ENCODE data around the gene ABHD4. TPM values are rescaled to one million over a fixed set of nuclear protein-coding genes. Genes with fewer than 3 reads are reported as not detected.

Gene ABHD4
- total and polyA plus RNA-seq, 4 donors: 20.3 to 47.4 (median 43.2) TPM

GRCh38 chr14:22593189-22593588 is 4.9 kb upstream of the ABHD4 start:
- WGBS, 2 donors: 52 to 54% methylated on average over 3 of the region's 3 CpGs
- Histone ChIP-seq H3K4me3 (ENCODE audit: low read length in 2 of 2) (no peak overlapping the region), H3K27ac (ENCODE audit: low read depth in 1 of 2, low read length in 2 of 2) (no peak overlapping the region), H3K36me3 (ENCODE audit: control insufficient read depth in 1 of 2, insufficient read depth in 2 of 2, low read length in 1 of 2) (no peaks in the 10 kb centered on the region), H3K27me3 (ENCODE audit: control insufficient read depth in 1 of 2, insufficient read depth in 2 of 2, low read length in 1 of 2) (no peaks in the 10 kb centered on the region), H3K4me1 (ENCODE audit: control insufficient read depth in 1 of 2, insufficient read depth in 2 of 2, low read length in 2 of 2) (no peaks in the 10 kb centered on the region), H3K9me3 (ENCODE audit: control insufficient read depth, low read length) (no peaks in the 10 kb centered on the region)
- no peak for ATAC-seq (ENCODE audit: low FRiP score)
- intact Hi-C loops (cut with DNase I): no loop called here
- DNase-seq: no peak

DNA sequence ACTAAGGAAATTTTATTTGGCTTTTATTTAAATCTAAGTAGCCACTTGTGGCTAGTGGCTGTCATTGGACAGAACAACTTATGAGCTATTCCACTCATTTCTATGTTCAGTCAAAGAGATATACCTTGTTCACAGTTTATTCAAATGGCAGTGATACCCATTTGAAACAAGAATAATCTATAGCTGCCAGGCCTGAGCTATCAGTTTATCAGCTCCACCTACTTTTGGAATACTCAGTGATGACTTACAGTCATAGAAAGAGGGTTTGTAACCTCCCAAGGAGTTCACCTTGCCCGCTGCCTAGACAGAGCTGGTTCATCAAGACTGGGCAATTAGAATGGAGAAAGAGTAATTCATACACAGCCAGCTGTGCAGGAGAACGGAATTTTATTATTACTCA is 4.5 kb upstream of the ABHD4 start:
- no peak for DNase-seq
- H3K27ac ChIP-seq (ENCODE audit: low read depth in 1 of 2, low read length in 2 of 2): no peak overlapping the region
- no peaks in the 10 kb centered on the region for H3K27me3 ChIP-seq (ENCODE audit: control insufficient read depth in 1 of 2, insufficient read depth in 2 of 2, low read length in 1 of 2)
- ATAC-seq (ENCODE audit: low FRiP score): no peak
- no peaks in the 10 kb centered on the region for H3K9me3 ChIP-seq (ENCODE audit: control insufficient read depth, low read length)
- no peak overlapping the region for H3K4me3 ChIP-seq (ENCODE audit: low read length in 2 of 2)
- no peaks in the 10 kb centered on the region for H3K4me1 ChIP-seq (ENCODE audit: control insufficient read depth in 1 of 2, insufficient read depth in 2 of 2, low read length in 2 of 2)
- H3K36me3 ChIP-seq (ENCODE audit: control insufficient read depth in 1 of 2, insufficient read depth in 2 of 2, low read length in 1 of 2): no peaks in the 10 kb centered on the region
- WGBS, 2 donors: 75 to 86% methylated on average over 2 of the region's 2 CpGs
- intact Hi-C loops (cut with DNase I): no loop called here

DNA sequence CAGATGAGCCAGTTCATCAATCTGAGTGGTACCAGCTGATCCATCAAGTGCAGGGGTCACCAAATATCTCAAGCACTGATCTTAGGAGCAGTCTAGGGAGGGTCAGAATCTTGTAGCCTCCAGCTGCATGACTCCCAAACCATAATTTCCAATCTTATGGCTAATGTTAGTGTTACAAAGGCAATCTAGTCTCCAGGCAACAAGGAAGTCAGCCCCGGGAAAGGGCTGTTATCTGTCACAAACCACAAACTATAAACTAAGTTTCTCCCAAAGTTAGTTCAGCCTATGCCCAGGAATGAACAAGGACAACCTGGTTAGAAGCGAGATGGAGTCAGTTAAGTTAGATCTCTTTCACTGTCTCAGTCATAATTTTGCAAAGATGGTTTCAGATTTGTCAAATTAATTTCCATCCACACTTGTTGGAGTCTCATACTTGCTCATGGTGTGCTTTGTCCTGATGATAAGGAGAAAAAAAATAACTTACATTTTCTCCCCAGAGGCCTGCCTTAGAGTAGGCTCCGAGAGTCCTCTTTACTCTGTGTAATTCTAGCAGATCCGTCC is 3.9 kb upstream of the ABHD4 start:
- no peak overlapping the region for H3K4me3 ChIP-seq (ENCODE audit: low read length in 2 of 2)
- H3K27ac ChIP-seq (ENCODE audit: low read depth in 1 of 2, low read length in 2 of 2): no peak overlapping the region
- H3K27me3 ChIP-seq (ENCODE audit: control insufficient read depth in 1 of 2, insufficient read depth in 2 of 2, low read length in 1 of 2): no peaks in the 10 kb centered on the region
- no peaks in the 10 kb centered on the region for H3K9me3 ChIP-seq (ENCODE audit: control insufficient read depth, low read length)
- DNase-seq: no peak
- no peaks in the 10 kb centered on the region for H3K36me3 ChIP-seq (ENCODE audit: control insufficient read depth in 1 of 2, insufficient read depth in 2 of 2, low read length in 1 of 2)
- 41 to 44% methylated on average over 4 of the region's 4 CpGs for WGBS, 2 donors
- intact Hi-C loops (cut with DNase I): no loop called here
- ATAC-seq (ENCODE audit: low FRiP score): no peak
- H3K4me1 ChIP-seq (ENCODE audit: control insufficient read depth in 1 of 2, insufficient read depth in 2 of 2, low read length in 2 of 2): no peaks in the 10 kb centered on the region

GRCh38 chr14:22596354-22596879 is 1.7 kb upstream of the ABHD4 start:
- Histone ChIP-seq H3K9me3 (ENCODE audit: control insufficient read depth, low read length) (no peaks in the 10 kb centered on the region), H3K4me3 (ENCODE audit: low read length in 2 of 2) (no peak overlapping the region), H3K27ac (ENCODE audit: low read depth in 1 of 2, low read length in 2 of 2) (no peak overlapping the region), H3K4me1 (ENCODE audit: control insufficient read depth in 1 of 2, insufficient read depth in 2 of 2, low read length in 2 of 2) (no peaks in the 10 kb centered on the region), H3K27me3 (ENCODE audit: control insufficient read depth in 1 of 2, insufficient read depth in 2 of 2, low read length in 1 of 2) (no peaks in the 10 kb centered on the region), H3K36me3 (ENCODE audit: control insufficient read depth in 1 of 2, insufficient read depth in 2 of 2, low read length in 1 of 2) (no peaks in the 10 kb centered on the region)
- ATAC-seq (ENCODE audit: low FRiP score) (no peak), DNase-seq (no peak)
- intact Hi-C loops (cut with DNase I): no loop called here
- 82 to 90% methylated on average over 3 of the region's 3 CpGs for WGBS, 2 donors

- Histone ChIP-seq H3K27me3 (ENCODE audit: control insufficient read depth in 1 of 2, insufficient read depth in 2 of 2, low read length in 1 of 2) (no peaks in the 10 kb centered on the region), H3K9me3 (ENCODE audit: control insufficient read depth, low read length) (no peaks in the 10 kb centered on the region), H3K4me1 (ENCODE audit: control insufficient read depth in 1 of 2, insufficient read depth in 2 of 2, low read length in 2 of 2) (no peaks in the 10 kb centered on the region), H3K27ac (ENCODE audit: low read depth in 1 of 2, low read length in 2 of 2) (no peak overlapping the region), H3K36me3 (ENCODE audit: control insufficient read depth in 1 of 2, insufficient read depth in 2 of 2, low read length in 1 of 2) (peaks cover 0 to 2% of the 10 kb centered on the region in 2 donors), H3K4me3 (ENCODE audit: low read length in 2 of 2) (no peak overlapping the region)
- WGBS, 2 donors: 83 to 88% methylated on average over 6 of the region's 6 CpGs
- ATAC-seq (ENCODE audit: low FRiP score) (no peak), DNase-seq (no peak)
- intact Hi-C loops (cut with DNase I): no loop called here
These were observed 835 bp upstream of the ABHD4 start for GRCh38 chr14:22597265-22597664.

DNA sequence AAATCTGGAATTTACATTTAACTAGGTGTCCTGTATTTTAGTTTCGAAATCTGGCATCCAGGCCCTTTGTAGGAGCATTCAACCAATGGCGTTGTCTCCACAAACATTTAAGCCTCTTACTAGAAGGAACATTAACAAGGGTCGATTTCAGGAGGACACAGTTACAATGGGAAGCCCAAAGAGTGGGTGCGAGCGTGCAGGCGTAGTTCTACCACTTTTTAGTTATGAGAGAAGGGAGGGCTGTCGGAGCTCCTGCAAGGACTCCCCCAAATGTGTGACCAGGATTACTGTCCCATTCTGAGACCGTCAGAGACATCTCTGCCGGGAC is 365 bp upstream of the ABHD4 start:
- Histone ChIP-seq H3K36me3 (ENCODE audit: control insufficient read depth in 1 of 2, insufficient read depth in 2 of 2, low read length in 1 of 2) (peaks cover 0 to 2% of the 10 kb centered on the region in 2 donors), H3K9me3 (ENCODE audit: control insufficient read depth, low read length) (no peaks in the 10 kb centered on the region), H3K27me3 (ENCODE audit: control insufficient read depth in 1 of 2, insufficient read depth in 2 of 2, low read length in 1 of 2) (no peaks in the 10 kb centered on the region), H3K4me3 (ENCODE audit: low read length in 2 of 2) (peak overlapping the region; percentile 0 to 60), H3K4me1 (ENCODE audit: control insufficient read depth in 1 of 2, insufficient read depth in 2 of 2, low read length in 2 of 2) (no peaks in the 10 kb centered on the region), H3K27ac (ENCODE audit: low read depth in 1 of 2, low read length in 2 of 2) (no peak overlapping the region)
- WGBS, 2 donors: 5 to 7% methylated on average over 9 of the region's 9 CpGs
- intact Hi-C loops (cut with DNase I): no loop called here
- DNase-seq (no peak), ATAC-seq (ENCODE audit: low FRiP score) (no peak)

- WGBS, 2 donors: 2 to 3% methylated on average over 5 of the region's 5 CpGs
- intact Hi-C loops (cut with DNase I): no loop called here
- ATAC-seq (ENCODE audit: low FRiP score): peak; percentile 87
These were observed 770 bp downstream of the ABHD4 start for GRCh38 chr14:22598896-22599244.

DNA sequence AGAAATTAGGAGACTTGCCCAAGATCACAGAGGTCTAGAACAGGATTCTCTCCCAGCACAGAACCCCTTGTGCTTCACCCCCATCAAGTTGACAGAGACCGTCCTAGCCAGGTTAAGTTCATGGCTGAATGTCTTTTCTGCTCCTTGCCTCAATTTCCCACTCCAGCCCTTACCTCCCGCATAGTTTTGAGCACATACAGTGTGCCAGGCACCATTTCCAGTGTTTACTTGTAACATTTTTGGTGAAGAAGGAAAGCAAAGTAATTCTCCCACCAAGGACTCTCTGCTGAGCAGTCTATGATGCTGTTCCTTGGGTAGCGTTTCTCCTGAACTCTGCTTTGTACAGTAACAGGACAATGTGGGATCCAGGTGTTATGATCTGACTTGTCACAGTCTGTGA is 1.2 kb downstream of the ABHD4 start:
- H3K4me3 ChIP-seq (ENCODE audit: low read length in 2 of 2): peak overlapping the region; percentile 60 to 61
- peak overlapping the region in 1 of 2 donors; percentile 55 for H3K27ac ChIP-seq (ENCODE audit: low read depth in 1 of 2, low read length in 2 of 2)
- no peak for DNase-seq
- H3K36me3 ChIP-seq (ENCODE audit: control insufficient read depth in 1 of 2, insufficient read depth in 2 of 2, low read length in 1 of 2): peaks cover 0 to 2% of the 10 kb centered on the region in 2 donors
- H3K9me3 ChIP-seq (ENCODE audit: control insufficient read depth, low read length): no peaks in the 10 kb centered on the region
- no peaks in the 10 kb centered on the region for H3K27me3 ChIP-seq (ENCODE audit: control insufficient read depth in 1 of 2, insufficient read depth in 2 of 2, low read length in 1 of 2)
- intact Hi-C loops (cut with DNase I): no loop called here
- no peak for ATAC-seq (ENCODE audit: low FRiP score)
- H3K4me1 ChIP-seq (ENCODE audit: control insufficient read depth in 1 of 2, insufficient read depth in 2 of 2, low read length in 2 of 2): no peaks in the 10 kb centered on the region
- WGBS, 2 donors: 71 to 78% methylated on average over 3 of the region's 3 CpGs

More at GRCh38 chr14:22598896-22599244, 770 bp downstream of the ABHD4 start:
- H3K27me3 ChIP-seq (ENCODE audit: control insufficient read depth in 1 of 2, insufficient read depth in 2 of 2, low read length in 1 of 2): no peaks in the 10 kb centered on the region
- peak overlapping the region in 1 of 2 donors; percentile 76 for H3K27ac ChIP-seq (ENCODE audit: low read depth in 1 of 2, low read length in 2 of 2)
- H3K36me3 ChIP-seq (ENCODE audit: control insufficient read depth in 1 of 2, insufficient read depth in 2 of 2, low read length in 1 of 2): peaks cover 0 to 2% of the 10 kb centered on the region in 2 donors
- no peak for DNase-seq
- H3K9me3 ChIP-seq (ENCODE audit: control insufficient read depth, low read length): no peaks in the 10 kb centered on the region
- H3K4me1 ChIP-seq (ENCODE audit: control insufficient read depth in 1 of 2, insufficient read depth in 2 of 2, low read length in 2 of 2): no peaks in the 10 kb centered on the region
- H3K4me3 ChIP-seq (ENCODE audit: low read length in 2 of 2): peak overlapping the region; percentile 60 to 61

- no peaks in the 10 kb centered on the region for H3K9me3 ChIP-seq (ENCODE audit: control insufficient read depth, low read length)
- peaks cover 0 to 5% of the 10 kb centered on the region in 2 donors for H3K36me3 ChIP-seq (ENCODE audit: control insufficient read depth in 1 of 2, insufficient read depth in 2 of 2, low read length in 1 of 2)
- no peaks in the 10 kb centered on the region for H3K4me1 ChIP-seq (ENCODE audit: control insufficient read depth in 1 of 2, insufficient read depth in 2 of 2, low read length in 2 of 2)
- intact Hi-C loops (cut with DNase I): no loop called here
- no peak overlapping the region for H3K4me3 ChIP-seq (ENCODE audit: low read length in 2 of 2)
- no peaks in the 10 kb centered on the region for H3K27me3 ChIP-seq (ENCODE audit: control insufficient read depth in 1 of 2, insufficient read depth in 2 of 2, low read length in 1 of 2)
- ATAC-seq (ENCODE audit: low FRiP score): no peak
- DNase-seq: no peak
- H3K27ac ChIP-seq (ENCODE audit: low read depth in 1 of 2, low read length in 2 of 2): no peak overlapping the region
These were observed 1.9 kb downstream of the ABHD4 start for GRCh38 chr14:22600027-22600426.
